Stimulated activated CD8-positive, alpha-beta memory T cell treated with anti-CD3 and anti-CD28 coated beads, Interleukin-15, amount 100 ng/mL, for 24 hours (primary cell): ENCODE measurements around the gene FGA.

Experiments
- DNase-seq: peaks from one replicate; pipeline ENCODE4 v3.0.0-alpha.2; 2020; ENCODE audit warnings: low read depth

The FGA gene

DNA sequence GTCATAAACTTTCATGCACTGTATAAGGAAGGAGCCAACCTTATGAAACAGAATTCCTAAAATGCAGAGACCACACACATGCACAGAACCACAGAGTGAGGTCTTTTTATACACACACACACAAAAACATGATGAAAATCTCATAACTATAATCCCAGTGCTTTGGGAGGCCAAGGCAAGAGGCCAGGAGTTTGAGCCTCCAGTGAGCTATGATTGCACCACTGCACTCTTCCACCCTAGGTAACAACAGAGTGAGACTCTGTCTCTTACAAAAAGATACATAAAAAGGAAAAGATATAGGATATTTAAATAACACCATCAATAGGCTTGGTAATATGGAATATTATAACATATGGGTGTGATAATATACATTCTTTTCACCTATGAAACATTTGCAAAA lies 10.6 kb downstream of the FGA start:
- no peak for DNase-seq

GRCh38 chr4:154578919-154579318 lies 11.6 kb downstream of the FGA start:
- no peak for DNase-seq

- no peak for DNase-seq
Observed at GRCh38 chr4:154577324-154577723, 13.2 kb downstream of the FGA start.

GRCh38 chr4:154574311-154574710 lies 16.2 kb downstream of the FGA start:
- no peak for DNase-seq

- no peak for DNase-seq
Observed at GRCh38 chr4:154573190-154573870, 17.2 kb downstream of the FGA start.

GRCh38 chr4:154569584-154569983 lies 21.0 kb downstream of the FGA start:
- DNase-seq = no peak

- no peak for DNase-seq
Observed at GRCh38 chr4:154569028-154569427, 21.5 kb downstream of the FGA start.

DNA sequence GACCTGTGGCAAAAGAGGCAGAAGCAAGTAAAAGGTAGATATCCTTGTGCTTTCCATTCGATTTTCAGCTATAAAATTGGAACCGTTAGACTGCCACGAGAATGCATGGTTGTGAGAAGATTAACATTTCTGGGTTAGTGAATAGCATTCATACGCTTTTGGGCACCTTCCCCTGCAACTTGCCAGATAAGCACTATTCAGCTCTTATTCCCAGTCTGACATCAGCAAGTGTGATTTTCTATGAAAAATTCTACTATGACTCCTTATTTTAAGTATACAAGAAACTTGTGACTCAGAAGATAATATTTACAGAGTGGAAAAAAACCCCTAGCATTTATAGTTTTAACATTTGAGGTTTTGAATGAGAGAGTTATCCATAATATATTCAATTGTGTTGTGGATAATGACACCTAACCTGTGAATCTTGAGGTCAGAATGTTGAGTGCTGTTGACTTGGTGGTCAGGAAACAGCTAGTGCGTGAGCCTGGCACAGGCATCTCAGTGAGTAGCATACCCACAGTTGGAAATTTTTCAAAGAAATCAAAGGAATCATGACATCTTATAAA lies 23.8 kb downstream of the FGA start:
- no peak for DNase-seq

GRCh38 chr4:154565704-154566103 lies 24.8 kb downstream of the FGA start:
- DNase-seq = no peak

DNA sequence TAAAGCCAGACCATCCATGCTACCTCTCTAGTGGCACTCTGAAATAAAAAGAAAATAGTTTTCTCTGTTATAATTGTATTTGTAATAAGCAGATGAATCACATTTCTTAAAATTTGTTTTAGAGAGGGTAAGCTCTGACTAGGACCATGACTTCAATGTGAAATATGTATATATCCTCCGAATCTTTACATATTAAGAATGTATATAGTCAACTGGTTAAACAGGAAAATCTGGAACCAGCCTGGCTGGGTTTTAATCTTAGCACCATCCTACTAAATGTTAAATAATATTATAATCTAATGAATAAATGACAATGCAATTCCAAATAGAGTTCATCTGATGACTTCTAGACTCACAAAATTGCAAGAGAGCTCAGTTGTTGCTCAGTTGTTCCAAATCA lies 26.2 kb downstream of the FGA start:
- no peak for DNase-seq

DNA sequence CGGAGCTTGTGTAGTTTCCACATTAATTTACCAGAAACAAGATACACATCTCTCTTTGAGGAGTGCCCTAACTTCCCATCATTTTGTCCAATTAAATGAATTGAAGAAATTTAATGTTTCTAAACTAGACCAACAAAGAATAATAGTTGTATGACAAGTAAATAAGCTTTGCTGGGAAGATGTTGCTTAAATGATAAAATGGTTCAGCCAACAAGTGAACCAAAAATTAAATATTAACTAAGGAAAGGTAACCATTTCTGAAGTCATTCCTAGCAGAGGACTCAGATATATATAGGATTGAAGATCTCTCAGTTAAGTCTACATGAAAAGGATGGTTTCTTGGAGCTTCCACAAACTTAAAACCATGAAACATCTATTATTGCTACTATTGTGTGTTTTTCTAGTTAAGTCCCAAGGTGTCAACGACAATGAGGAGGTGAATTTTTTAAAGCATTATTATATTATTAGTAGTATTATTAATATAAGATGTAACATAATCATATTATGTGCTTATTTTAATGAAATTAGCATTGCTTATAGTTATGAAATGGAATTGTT lies 27.8 kb downstream of the FGA start, which contains the start of gene FGB:
TSS of gene FGB (plus strand) at position 315 of the 558 bp plus-strand sequence. CDS start at position 323, 8 bp downstream.
- DNase-seq = no peak

GRCh38 chr4:154560824-154561231 lies 29.7 kb downstream of the FGA start:
- DNase-seq = no peak

DNA sequence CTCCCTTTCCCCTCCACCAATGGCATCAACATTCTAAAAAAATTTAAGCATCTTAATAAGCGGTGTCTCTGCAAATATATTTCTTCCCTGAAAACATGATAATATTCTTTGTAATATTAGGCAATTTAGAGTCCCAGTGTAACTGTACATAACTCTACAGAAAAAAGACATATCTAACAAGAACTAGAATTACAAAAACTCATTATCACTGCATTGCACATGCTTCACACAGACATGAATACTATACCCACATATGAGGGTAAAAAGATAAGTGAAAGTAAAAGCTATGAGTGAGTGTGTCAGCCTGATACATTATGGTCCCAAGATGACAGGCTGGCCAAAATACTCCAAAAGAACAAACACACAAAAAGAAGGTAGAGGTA lies 30.1 kb downstream of the FGA start:
- DNase-seq = no peak

GRCh38 chr4:154559494-154560418 lies 30.8 kb downstream of the FGA start:
- no peak for DNase-seq

DNA sequence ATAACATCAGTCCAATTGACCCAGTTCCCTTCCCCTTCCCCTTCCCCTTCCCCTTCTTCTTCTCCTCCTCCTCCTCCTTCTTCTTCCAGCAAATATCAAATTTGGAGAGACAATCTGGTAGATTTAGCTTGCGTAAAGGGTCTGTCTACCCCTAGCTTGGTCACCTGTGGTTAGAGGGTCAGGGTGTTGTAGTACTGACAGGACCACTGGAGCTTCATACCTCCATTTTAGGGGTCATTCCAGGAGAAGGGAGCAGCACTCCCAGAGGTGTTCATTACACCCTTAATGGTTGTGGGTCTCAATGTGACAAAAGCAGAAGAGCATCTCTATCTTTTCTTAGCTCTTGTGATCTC lies 31.4 kb downstream of the FGA start:
- DNase-seq = no peak

GRCh38 chr4:154551872-154552686 lies 38.5 kb downstream of the FGA start:
- DNase-seq = peak; percentile 13

- peak; percentile 94 for DNase-seq
Observed at GRCh38 chr4:154549894-154550790, 40.4 kb downstream of the FGA start, which contains the start of gene PLRG1. PLRG1 (minus strand) TSS chr4:154550400; CDS start chr4:154550308, 92 bp downstream.

DNA sequence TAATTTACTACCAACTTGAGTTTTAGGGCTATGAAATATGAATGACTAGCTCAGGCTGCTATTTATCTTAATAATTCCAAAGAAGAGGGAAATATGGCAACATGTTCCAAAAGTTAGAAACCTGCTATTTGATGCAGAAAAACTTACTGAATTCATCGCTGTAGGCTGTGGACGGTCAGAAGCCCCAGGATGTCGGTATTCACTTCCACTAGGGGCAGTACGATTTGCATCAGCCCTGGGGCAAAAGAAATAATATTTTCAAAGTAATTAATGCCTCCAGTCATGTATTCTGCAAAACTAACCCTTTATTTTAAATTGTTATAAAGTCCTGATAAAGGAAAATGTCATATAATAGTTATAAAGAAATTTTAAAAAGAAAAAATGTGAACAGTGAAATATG lies 44.9 kb downstream of the FGA start:
- DNase-seq = no peak

- no peak for DNase-seq
Observed at GRCh38 chr4:154542271-154542879, 48.2 kb downstream of the FGA start.
